GM12801 (cell line): ENCODE results near the gene DOCK1.

Experiments
- TF ChIP-seq, protein P1 (sequence below): IDR thresholded peaks from one replicate; pipeline ENCODE4 v1.5.1; 2011; ENCODE audit warnings: control low read depth; ENCODE audit not compliant: insufficient read length; ENCODE audit errors: extremely low read depth

DOCK1 gene

DNA sequence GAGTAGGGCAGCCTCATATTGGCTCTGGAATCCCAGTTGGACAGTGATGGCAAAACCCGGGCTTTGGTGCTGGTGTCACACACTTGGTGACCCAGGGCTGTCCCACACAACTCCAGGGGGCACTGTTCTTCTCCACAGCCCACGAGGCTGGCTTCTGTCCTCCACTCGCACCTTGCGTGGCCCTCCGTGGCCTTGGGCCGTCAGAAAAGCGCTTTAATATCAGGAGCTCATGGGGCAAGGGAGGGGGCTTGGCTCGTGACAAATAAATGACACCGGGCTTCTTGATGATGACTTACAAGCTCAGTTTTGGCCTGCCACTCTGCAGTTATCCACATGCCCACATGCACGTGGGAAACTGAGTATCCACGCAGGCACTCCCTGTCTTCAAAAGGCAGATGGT lies 8.1 kb downstream of the DOCK1 start:
- TF ChIP-seq, protein P1, sequence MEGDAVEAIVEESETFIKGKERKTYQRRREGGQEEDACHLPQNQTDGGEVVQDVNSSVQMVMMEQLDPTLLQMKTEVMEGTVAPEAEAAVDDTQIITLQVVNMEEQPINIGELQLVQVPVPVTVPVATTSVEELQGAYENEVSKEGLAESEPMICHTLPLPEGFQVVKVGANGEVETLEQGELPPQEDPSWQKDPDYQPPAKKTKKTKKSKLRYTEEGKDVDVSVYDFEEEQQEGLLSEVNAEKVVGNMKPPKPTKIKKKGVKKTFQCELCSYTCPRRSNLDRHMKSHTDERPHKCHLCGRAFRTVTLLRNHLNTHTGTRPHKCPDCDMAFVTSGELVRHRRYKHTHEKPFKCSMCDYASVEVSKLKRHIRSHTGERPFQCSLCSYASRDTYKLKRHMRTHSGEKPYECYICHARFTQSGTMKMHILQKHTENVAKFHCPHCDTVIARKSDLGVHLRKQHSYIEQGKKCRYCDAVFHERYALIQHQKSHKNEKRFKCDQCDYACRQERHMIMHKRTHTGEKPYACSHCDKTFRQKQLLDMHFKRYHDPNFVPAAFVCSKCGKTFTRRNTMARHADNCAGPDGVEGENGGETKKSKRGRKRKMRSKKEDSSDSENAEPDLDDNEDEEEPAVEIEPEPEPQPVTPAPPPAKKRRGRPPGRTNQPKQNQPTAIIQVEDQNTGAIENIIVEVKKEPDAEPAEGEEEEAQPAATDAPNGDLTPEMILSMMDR: no peak

DNA sequence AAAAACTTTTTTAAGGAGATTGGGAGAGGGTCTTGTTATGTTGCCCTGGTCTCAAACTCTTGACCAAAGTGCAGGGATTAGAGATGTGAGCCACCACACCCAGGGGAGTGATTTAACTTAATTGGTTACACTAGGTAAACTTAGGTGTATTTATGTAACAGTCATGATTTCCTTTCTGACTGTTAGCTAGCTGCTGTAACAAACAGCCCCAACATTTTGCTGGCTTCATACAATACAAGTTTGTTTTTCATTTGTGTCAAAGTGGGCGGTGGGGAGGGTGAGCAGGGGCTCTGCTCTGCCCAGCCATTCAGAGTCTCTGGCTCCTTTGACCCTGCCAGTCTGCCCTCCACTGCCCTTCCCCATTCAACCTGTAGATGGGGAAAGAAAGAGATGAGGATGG lies 9.3 kb downstream of the DOCK1 start:
- TF ChIP-seq, protein P1: no peak

DNA sequence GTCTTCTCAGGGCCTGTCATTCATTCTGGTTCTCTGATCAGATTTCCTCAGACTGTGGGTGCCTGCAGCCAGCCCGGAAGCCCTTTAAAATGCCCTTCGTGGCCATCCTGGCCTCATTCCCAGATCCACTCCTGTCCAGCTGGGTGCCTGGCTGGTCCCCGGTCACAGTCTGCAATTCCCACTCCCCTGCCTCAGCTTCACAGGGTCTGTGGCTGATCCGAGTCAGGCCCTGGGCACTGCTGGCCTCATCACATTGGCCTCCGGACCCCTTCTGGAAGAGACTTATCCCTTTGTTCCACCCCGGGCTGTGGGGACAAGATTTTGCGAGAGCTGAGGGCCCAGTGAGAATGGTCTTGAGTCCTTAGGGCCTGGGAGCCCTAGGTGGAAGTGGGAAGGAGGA lies 12.1 kb downstream of the DOCK1 start:
- TF ChIP-seq, protein P1: no peak

DNA sequence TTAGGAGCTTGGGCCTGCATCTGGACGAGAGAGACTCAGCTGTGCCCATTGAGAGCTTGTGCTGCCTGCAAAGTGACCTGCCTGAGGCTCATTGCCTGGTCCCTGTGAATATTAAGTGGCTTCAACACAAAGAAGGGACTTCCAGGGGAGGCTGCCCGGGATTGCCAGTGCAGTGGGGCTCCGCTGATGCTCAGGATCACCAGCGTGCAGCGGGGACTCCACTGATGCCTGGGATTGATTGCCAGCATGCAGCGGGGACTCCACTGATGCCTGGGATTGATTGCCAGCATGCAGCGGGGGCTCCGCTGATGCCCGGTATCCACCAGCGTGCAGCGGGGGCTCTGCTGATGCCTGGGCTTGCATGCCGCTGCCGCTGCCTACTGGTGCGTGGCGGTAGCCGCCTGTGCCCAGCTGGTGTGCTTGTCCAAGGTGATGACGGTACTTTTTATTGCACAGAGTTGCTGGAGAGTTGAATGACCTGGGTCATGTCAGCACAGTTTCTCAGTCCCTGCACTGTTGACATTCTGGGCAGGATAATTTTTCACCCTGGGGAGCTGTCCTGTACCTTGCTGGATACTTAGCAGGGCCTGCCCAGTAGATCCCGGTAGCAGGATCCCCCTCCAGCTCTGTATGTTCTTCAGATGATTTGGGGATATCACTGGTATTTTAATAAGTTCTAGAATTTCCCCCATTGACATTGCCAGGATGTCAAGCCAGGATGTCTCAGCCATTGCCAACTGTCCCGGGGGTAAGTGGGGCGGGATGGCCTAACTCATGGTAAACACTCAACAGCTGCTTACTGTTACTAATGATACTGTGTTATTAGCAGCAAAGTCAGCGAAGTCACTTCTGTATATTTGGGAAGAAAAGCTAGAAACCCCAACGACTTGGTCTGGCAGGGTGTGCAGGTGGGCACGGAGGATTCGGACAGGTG lies 13.0 kb downstream of the DOCK1 start:
- TF ChIP-seq, protein P1: no peak

DNA sequence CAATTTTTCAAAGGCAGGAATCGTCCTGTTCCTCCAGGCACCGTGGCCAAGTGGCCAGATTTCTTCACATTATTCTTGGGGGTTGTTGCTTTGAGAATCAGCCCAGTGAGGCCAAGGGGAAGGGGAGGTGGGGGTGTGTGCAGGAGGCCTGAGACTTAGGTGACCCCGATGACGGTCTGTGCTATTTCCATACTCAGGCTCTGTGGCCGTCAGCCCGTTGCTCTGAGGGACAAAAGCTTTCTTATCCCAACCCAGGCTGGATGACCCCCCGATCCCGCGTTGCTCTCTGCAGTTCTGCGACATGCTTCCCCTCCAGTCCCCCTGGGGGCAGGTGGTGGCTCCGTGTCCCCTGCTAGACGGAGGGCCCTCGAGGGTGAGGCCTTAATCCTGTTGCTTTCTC lies 14.2 kb downstream of the DOCK1 start:
- TF ChIP-seq, protein P1: no peak

DNA sequence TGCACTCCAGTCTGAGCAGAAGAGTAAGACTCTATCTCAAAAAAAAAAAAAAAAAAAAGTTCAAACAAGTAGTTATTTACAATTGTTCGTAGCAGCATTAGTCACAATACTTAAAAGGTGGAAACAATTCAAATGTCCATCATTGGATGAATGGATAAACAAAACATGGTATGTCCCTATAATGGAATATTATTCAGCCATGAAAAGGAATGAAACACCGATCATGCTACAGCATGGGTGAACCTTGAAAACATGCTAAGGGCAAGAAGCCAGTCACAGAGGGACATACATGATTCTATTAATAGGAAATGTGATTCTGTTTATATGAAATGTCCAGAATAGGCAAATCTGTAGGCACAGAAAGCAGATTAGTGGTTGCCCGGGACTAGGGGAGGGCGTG lies 15.9 kb downstream of the DOCK1 start:
- TF ChIP-seq, protein P1: no peak

DNA sequence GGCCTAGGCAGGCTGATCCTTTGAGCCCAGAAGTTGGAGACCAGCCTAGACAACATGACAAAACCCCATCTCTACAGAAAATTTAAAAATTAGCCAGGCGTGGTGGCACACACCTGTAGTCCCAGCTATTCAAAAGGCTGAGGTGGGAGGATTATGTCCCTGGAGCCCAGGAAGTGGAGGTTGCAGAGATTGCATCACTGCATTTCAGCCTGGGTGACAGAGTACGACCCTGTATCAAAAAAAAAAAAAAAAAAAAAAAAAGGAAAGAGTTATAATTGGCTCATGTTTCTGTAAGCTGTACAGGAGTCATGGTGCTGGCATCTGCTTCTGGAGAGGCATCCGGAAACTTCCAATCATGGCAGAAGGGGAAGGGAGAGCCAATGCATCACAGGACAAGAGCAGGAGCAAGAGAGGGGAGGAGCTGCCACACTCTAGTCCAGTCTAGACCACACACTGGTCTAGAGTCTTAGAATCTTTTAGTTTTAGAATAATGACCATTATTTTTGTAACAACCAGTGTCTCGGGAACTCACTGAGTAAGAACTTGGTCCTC lies 16.8 kb downstream of the DOCK1 start:
- TF ChIP-seq, protein P1: no peak
